ENCODE data around the gene CCDC192.
A peak's percentile ranks its signal among the peaks of the same experiment; 100 is the strongest.
"Not testable (repeated sequence)": the region's sequence is repeated elsewhere in the genome, so short reads cannot be mapped to it uniquely, and the experiment has no call there.

Gene CCDC192

GRCh38 chr5:127766676-127767335 is 63.6 kb downstream of the CCDC192 start:
- peak; percentile 78 for DNase-seq

- no peak for DNase-seq
Measured at GRCh38 chr5:127769386-127769785, 66.2 kb downstream of the CCDC192 start.

GRCh38 chr5:127770272-127770671 is 67.1 kb downstream of the CCDC192 start:
- no peak for DNase-seq

- DNase-seq: no peak
Measured at GRCh38 chr5:127772531-127772930, 69.3 kb downstream of the CCDC192 start.

- no peak for DNase-seq
Measured at GRCh38 chr5:127774221-127774620, 71.0 kb downstream of the CCDC192 start.

- no peak for DNase-seq
Measured at GRCh38 chr5:127776477-127776876, 73.3 kb downstream of the CCDC192 start.

GRCh38 chr5:127777957-127778356 is 74.8 kb downstream of the CCDC192 start:
- DNase-seq: no peak

GRCh38 chr5:127782450-127782849 is 79.3 kb downstream of the CCDC192 start:
- not testable (repeated sequence) for DNase-seq

GRCh38 chr5:127785098-127785927 is 82.1 kb downstream of the CCDC192 start:
- peak; percentile 93 for DNase-seq

- DNase-seq: no peak
Measured at GRCh38 chr5:127791439-127791838, 88.2 kb downstream of the CCDC192 start.

- not testable (repeated sequence) for DNase-seq
Measured at GRCh38 chr5:127791908-127792307, 88.7 kb downstream of the CCDC192 start.

GRCh38 chr5:127793052-127793451 is 89.9 kb downstream of the CCDC192 start:
- DNase-seq: no peak

GRCh38 chr5:127793879-127794278 is 90.7 kb downstream of the CCDC192 start:
- no peak for DNase-seq

GRCh38 chr5:127796211-127796610 is 93.0 kb downstream of the CCDC192 start:
- no peak for DNase-seq

- DNase-seq: peak; percentile 37
Measured at GRCh38 chr5:127799293-127799905, 96.2 kb downstream of the CCDC192 start.

- peak; percentile 95 for DNase-seq
Measured at GRCh38 chr5:127801751-127802476, 98.7 kb downstream of the CCDC192 start.

- peak; percentile 37 for DNase-seq
Measured at GRCh38 chr5:127802477-127802865, 99.3 kb downstream of the CCDC192 start.

- DNase-seq: peak; percentile 59
Measured at GRCh38 chr5:127804886-127805426, 101.8 kb downstream of the CCDC192 start.

GRCh38 chr5:127805448-127805847 is 102.3 kb downstream of the CCDC192 start:
- DNase-seq: no peak

- no peak for DNase-seq
Measured at GRCh38 chr5:127806776-127807175, 103.6 kb downstream of the CCDC192 start.

GRCh38 chr5:127809533-127809932 is 106.3 kb downstream of the CCDC192 start:
- DNase-seq: no peak

GRCh38 chr5:127810017-127810416 is 106.8 kb downstream of the CCDC192 start:
- DNase-seq: no peak
